ENCODE results near the gene JAM2. TPM values are rescaled to one million over a fixed set of nuclear protein-coding genes. Genes with fewer than 3 reads are reported as not detected.
A peak's percentile ranks its signal among the peaks of the same experiment; 100 is the strongest.
"Not testable (repeated sequence)": the region's sequence is repeated elsewhere in the genome, so short reads cannot be mapped to it uniquely, and the experiment has no call there.

The JAM2 gene
- total RNA-seq, 2 donors from 2014 or later = 1.4 to 3.3 TPM

GRCh38 chr21:25689226-25689625, 50.2 kb downstream of the JAM2 start:
- DNase-seq (ENCODE audit: low spot score in 2 of 2) (no peak), ATAC-seq (no peak)
- H3K36me3 Mint-ChIP-seq = no peaks in the 10 kb centered on the region
- H3K9me3 Mint-ChIP-seq = no peaks in the 10 kb centered on the region
- no peak overlapping the region for H3K27ac Mint-ChIP-seq

- Mint-ChIP-seq H3K36me3 (no peaks in the 10 kb centered on the region), H3K9me3 (no peaks in the 10 kb centered on the region), H3K27ac (peak overlapping the region in 1 of 2 donors; percentile 60)
- DNase-seq (ENCODE audit: low spot score in 2 of 2) = no peak
- no peak for ATAC-seq
These were observed 52.9 kb downstream of the JAM2 start for GRCh38 chr21:25691976-25692375.

GRCh38 chr21:25695461-25695860, 56.4 kb downstream of the JAM2 start:
- H3K9me3 Mint-ChIP-seq; DNase-seq (ENCODE audit: low spot score in 2 of 2); H3K36me3 Mint-ChIP-seq; H3K27ac Mint-ChIP-seq; ATAC-seq: not testable (repeated sequence)

GRCh38 chr21:25700741-25701140, 61.7 kb downstream of the JAM2 start:
- Mint-ChIP-seq H3K36me3 (no peaks in the 10 kb centered on the region), H3K9me3 (no peaks in the 10 kb centered on the region), H3K27ac (no peak overlapping the region)
- ATAC-seq (no peak), DNase-seq (ENCODE audit: low spot score in 2 of 2) (no peak)

GRCh38 chr21:25701529-25701928, 62.5 kb downstream of the JAM2 start:
- Mint-ChIP-seq H3K9me3 (no peaks in the 10 kb centered on the region), H3K36me3 (no peaks in the 10 kb centered on the region), H3K27ac (no peak overlapping the region)
- ATAC-seq (no peak), DNase-seq (ENCODE audit: low spot score in 2 of 2) (no peak)

- peak in 1 of 2 donors; percentile 28 for DNase-seq (ENCODE audit: low spot score in 2 of 2)
- ATAC-seq = no peak
- Mint-ChIP-seq H3K27ac (no peak overlapping the region), H3K36me3 (no peaks in the 10 kb centered on the region), H3K9me3 (no peaks in the 10 kb centered on the region)
These were observed 69.5 kb downstream of the JAM2 start for GRCh38 chr21:25708467-25709065.

GRCh38 chr21:25709684-25710265, 70.7 kb downstream of the JAM2 start:
- no peak for DNase-seq (ENCODE audit: low spot score in 2 of 2)
- H3K27ac Mint-ChIP-seq = no peak overlapping the region
- no peaks in the 10 kb centered on the region for H3K9me3 Mint-ChIP-seq
- no peak for ATAC-seq
- H3K36me3 Mint-ChIP-seq = no peaks in the 10 kb centered on the region

- H3K27ac Mint-ChIP-seq = peak overlapping the region in 1 of 2 donors; percentile 7
- no peaks in the 10 kb centered on the region for H3K9me3 Mint-ChIP-seq
- no peak for ATAC-seq
- no peaks in the 10 kb centered on the region for H3K36me3 Mint-ChIP-seq
- DNase-seq (ENCODE audit: low spot score in 2 of 2) = no peak
These were observed 71.5 kb downstream of the JAM2 start for GRCh38 chr21:25710550-25710949.

- peak overlapping the region in 1 of 2 donors; percentile 66 for H3K27ac Mint-ChIP-seq
- H3K9me3 Mint-ChIP-seq; H3K36me3 Mint-ChIP-seq; ATAC-seq; DNase-seq (ENCODE audit: low spot score in 2 of 2): not testable (repeated sequence)
These were observed 75.0 kb downstream of the JAM2 start for GRCh38 chr21:25714066-25714465.

GRCh38 chr21:25717491-25718147, 78.6 kb downstream of the JAM2 start:
- H3K27ac Mint-ChIP-seq = no peak overlapping the region
- H3K9me3 Mint-ChIP-seq = no peaks in the 10 kb centered on the region
- H3K36me3 Mint-ChIP-seq = peaks cover 7 to 14% of the 10 kb centered on the region in 2 donors
- ATAC-seq (no peak), DNase-seq (ENCODE audit: low spot score in 2 of 2) (no peak)

GRCh38 chr21:25721987-25722386, 82.9 kb downstream of the JAM2 start:
- Mint-ChIP-seq H3K36me3 (peaks cover 15 to 22% of the 10 kb centered on the region in 2 donors), H3K27ac (peak overlapping the region in 1 of 2 donors; percentile 46), H3K9me3 (no peaks in the 10 kb centered on the region)
- ATAC-seq = no peak
- DNase-seq (ENCODE audit: low spot score in 2 of 2) = no peak

GRCh38 chr21:25722631-25723030, 83.6 kb downstream of the JAM2 start:
- DNase-seq (ENCODE audit: low spot score in 2 of 2) (no peak), ATAC-seq (no peak)
- peaks cover 15 to 22% of the 10 kb centered on the region in 2 donors for H3K36me3 Mint-ChIP-seq
- no peaks in the 10 kb centered on the region for H3K9me3 Mint-ChIP-seq
- H3K27ac Mint-ChIP-seq = no peak overlapping the region

- no peak for DNase-seq (ENCODE audit: low spot score in 2 of 2)
- no peaks in the 10 kb centered on the region for H3K9me3 Mint-ChIP-seq
- ATAC-seq = no peak
- peaks cover 16 to 26% of the 10 kb centered on the region in 2 donors for H3K36me3 Mint-ChIP-seq
- no peak overlapping the region for H3K27ac Mint-ChIP-seq
These were observed 93.2 kb downstream of the JAM2 start for GRCh38 chr21:25732091-25732760.

GRCh38 chr21:25733859-25734653, 95.0 kb downstream of the JAM2 start:
- DNase-seq (ENCODE audit: low spot score in 2 of 2) (peak; percentile 40 to 66), ATAC-seq (peak in 1 of 2 donors; percentile 9)
- Mint-ChIP-seq H3K36me3 (peaks cover 16 to 26% of the 10 kb centered on the region in 2 donors), H3K27ac (peak overlapping the region; percentile 97 to 100), H3K9me3 (no peaks in the 10 kb centered on the region)

GRCh38 chr21:25734654-25734903, 95.5 kb downstream of the JAM2 start:
- Mint-ChIP-seq H3K27ac (peak overlapping the region; percentile 97 to 100), H3K9me3 (no peaks in the 10 kb centered on the region), H3K36me3 (peaks cover 16 to 26% of the 10 kb centered on the region in 2 donors)
- DNase-seq (ENCODE audit: low spot score in 2 of 2) = no peak
- no peak for ATAC-seq

GRCh38 chr21:25734904-25735645, 96.0 kb downstream of the JAM2 start, which contains the start of the genes ATP5PF and GABPA:
Gene ATP5PF, minus strand, starts transcription at chr21:25734904. Its CDS starts 5,110 bp downstream, at chr21:25729794.
Gene GABPA, plus strand, starts transcription at chr21:25734972. Its CDS starts 6,627 bp downstream, at chr21:25741599.
- Mint-ChIP-seq H3K9me3 (no peaks in the 10 kb centered on the region), H3K36me3 (peaks cover 16 to 23% of the 10 kb centered on the region in 2 donors), H3K27ac (peak within 1 kb of the TSS; percentile 97 to 100)
- DNase-seq (ENCODE audit: low spot score in 2 of 2) (peak; percentile 96 to 97), ATAC-seq (peak; percentile 96 to 97)
